Left lung (tissue), 10 donors: ENCODE measurements around the gene DLGAP1. TPM values are rescaled to one million over a fixed set of nuclear protein-coding genes. Genes with fewer than 3 reads are reported as not detected.

Source experiments
- ATAC-seq: fragments of 200-7000 bp; cut with Tn5 transposase; one replicate; pipeline ENCODE4 v1.9.1; 2020; ENCODE audit warnings: moderate library complexity
- DNase-seq, 4 donors: peaks; one replicate each; pipeline ENCODE4 v3.0.0-alpha.2; 2013 to 2020
- H3K27ac ChIP-seq, 2 donors: fragments of 200-600 bp; sonication (generic) in 1 of 2; one replicate each; pipeline versions ENCODE4 v1.5.0 to v1.8.0; 2020 to 2021
- H3K27me3 ChIP-seq, 2 donors: fragments of 200-600 bp; sonication (generic) in 1 of 2; one replicate each; pipeline versions ENCODE4 v1.5.0 to v1.8.0; 2020 to 2021
- H3K36me3 ChIP-seq, 2 donors: fragments of 200-600 bp; sonication (generic) in 1 of 2; one replicate each; pipeline versions ENCODE4 v1.5.0 to v1.8.0; 2020 to 2021
- H3K4me1 ChIP-seq, 2 donors: fragments of 200-600 bp; one replicate each; pipeline ENCODE4 v1.8.0; 2021
- H3K4me3 ChIP-seq, 2 donors: fragments of 200-600 bp; sonication (generic) in 1 of 2; one replicate each; pipeline versions ENCODE4 v1.5.0 to v1.8.0; 2020 to 2021; ENCODE audit warnings: mild to moderate bottlenecking in 1 of 2
- H3K9me3 ChIP-seq, 2 donors: fragments of 200-600 bp; sonication (generic) in 1 of 2; one replicate each; pipeline versions ENCODE4 v1.5.0 to v1.8.0; 2020 to 2021
- intact Hi-C, 2 donors: fragments of 100-400 bp; cut with DNase I; formaldehyde crosslinking; loops; one replicate each; pipeline versions ENCODE4 v1.11.2 to v1.14.2; 2022
- polyA plus RNA-seq, 6 donors: library from polyadenylated mRNA; unstranded; fragments of 120-200 nt; gene quantifications; one replicate each; pipeline ENCODE4 v1.2.1, GENCODE V29; 2013; ENCODE audit not compliant: insufficient read length in 6 of 6
- total RNA-seq, 2 donors: library from RNA; stranded (reverse); fragmentation: NEBNext Ultra II Directional; extraction: Animal tissue kit (Norgen Biotek cat#: 25700); gene quantifications; one replicate each; pipeline ENCODE4 v1.2.1, GENCODE V29; 2021
- TF ChIP-seq, protein P1 (sequence below), 2 donors: fragments of 200-600 bp; sonication (generic) in 1 of 2; IDR thresholded peaks; one replicate each; pipeline versions ENCODE4 v1.5.0 to v1.8.0; 2021; ENCODE audit warnings: antibody characterized with exemption in 2 of 2
- donor health status: DM: no; HTN: yes; CAD: no.
- donor health status: DM: no; HTN: no; CAD: no.

Gene DLGAP1
- total and polyA plus RNA-seq, 8 donors: 1.6 to 4.0 (median 2.1) TPM

DNA sequence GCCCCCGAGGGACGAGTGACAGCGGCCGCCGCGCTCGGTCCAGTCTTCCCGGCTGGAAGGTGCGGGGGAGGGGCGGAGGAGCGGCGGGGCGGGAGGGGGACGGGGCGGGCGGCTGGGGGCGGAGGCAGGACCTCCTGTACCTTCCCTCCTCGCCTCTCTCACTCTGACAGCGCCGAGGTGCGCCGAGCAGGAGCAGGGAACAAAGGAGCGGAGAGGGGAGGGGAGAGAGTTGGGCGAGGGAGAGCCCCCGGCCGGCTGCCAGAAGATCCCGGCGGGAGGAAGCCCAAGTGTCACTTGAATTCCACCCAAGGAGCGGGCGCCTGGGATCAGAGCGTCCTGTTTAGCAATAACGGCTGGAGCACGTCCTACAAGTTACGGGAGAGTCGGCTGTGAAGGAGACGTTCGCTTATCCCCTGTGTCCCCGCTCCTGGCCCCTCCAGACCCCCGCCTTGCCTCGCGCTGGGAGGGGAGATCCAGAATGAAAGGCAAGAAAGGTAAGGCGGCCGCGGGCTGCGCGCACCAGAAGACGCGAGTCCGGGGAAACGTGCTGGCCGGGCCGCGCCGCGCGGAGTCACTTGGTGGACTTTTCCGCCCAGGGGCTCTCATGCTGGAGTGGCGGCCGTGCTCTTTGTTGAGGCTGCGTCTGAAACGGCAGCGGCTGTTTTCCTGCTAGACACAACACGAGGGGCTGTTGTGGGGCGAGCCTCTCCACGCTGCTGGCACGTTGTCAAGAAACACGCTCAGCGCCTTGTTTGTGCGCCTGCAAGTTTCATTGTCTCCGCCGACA, 1004.9 kb downstream of the DLGAP1 start, which contains the start of gene TGIF1:
Gene TGIF1, plus strand, starts transcription at position 161 of the 787 bp plus-strand sequence. Its CDS starts 318 bp downstream, at position 479.
- no peaks in the 10 kb centered on the region for H3K27me3 ChIP-seq
- H3K4me3 ChIP-seq: peak within 1 kb of the TSS; percentile 72 to 87
- ATAC-seq: peak; percentile 46
- no peaks in the 10 kb centered on the region for H3K36me3 ChIP-seq
- peak within 1 kb of the TSS; percentile 95 to 99 for H3K27ac ChIP-seq
- TF ChIP-seq, protein P1, sequence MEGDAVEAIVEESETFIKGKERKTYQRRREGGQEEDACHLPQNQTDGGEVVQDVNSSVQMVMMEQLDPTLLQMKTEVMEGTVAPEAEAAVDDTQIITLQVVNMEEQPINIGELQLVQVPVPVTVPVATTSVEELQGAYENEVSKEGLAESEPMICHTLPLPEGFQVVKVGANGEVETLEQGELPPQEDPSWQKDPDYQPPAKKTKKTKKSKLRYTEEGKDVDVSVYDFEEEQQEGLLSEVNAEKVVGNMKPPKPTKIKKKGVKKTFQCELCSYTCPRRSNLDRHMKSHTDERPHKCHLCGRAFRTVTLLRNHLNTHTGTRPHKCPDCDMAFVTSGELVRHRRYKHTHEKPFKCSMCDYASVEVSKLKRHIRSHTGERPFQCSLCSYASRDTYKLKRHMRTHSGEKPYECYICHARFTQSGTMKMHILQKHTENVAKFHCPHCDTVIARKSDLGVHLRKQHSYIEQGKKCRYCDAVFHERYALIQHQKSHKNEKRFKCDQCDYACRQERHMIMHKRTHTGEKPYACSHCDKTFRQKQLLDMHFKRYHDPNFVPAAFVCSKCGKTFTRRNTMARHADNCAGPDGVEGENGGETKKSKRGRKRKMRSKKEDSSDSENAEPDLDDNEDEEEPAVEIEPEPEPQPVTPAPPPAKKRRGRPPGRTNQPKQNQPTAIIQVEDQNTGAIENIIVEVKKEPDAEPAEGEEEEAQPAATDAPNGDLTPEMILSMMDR (IDR thresholded peaks at IDR 0.05): no peak
- peaks cover 29 to 49% of the 10 kb centered on the region in 2 donors for H3K4me1 ChIP-seq
- intact Hi-C loops: loop anchor here in 1 of 2 donors (5.0 to 10.0 kb wide), 2 partner anchors 142 to 165 kb away; no protein-coding TSS in a partner anchor
- no peaks in the 10 kb centered on the region for H3K9me3 ChIP-seq
- peak; percentile 84 to 93 (median 89) for DNase-seq

DNA sequence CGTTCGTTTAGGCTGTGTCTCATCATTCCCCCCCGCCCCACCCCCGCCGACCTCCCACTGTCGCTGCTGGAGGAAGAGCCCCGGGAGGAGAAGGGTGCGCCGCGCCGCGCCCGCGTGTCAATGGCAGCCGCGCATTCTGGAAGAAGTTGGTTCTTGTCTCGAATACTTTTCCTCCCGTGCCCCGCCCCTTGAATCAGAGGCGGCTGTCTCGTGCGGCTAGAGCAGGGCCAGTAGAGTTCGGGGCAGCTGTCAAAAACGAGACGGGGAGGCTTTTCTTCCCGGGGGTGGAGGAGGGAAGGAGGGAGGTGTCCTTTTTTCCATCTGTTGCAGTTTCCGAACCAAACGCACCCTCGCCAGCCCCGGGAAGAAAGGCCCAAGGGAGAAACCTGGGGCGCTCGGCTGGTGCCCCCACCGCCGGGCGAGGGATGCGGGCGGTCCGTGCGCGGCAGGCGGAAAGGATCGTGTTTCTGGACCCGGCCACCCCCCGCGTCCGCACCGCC, 1005.5 kb downstream of the DLGAP1 start:
- no peak for ATAC-seq
- Histone ChIP-seq H3K27ac (peak overlapping the region; percentile 95 to 99), H3K36me3 (no peaks in the 10 kb centered on the region), H3K4me1 (peaks cover 22 to 42% of the 10 kb centered on the region in 2 donors), H3K4me3 (peak overlapping the region; percentile 72 to 87), H3K9me3 (no peaks in the 10 kb centered on the region), H3K27me3 (no peaks in the 10 kb centered on the region)
- TF ChIP-seq, protein P1 (IDR thresholded peaks at IDR 0.05): no peak
- DNase-seq: peak in 2 of 4 donors; percentile 66 to 93
- intact Hi-C loops: loop anchor here in 1 of 2 donors (5.0 to 10.0 kb wide), 3 partner anchors 143 to 165 kb away; no protein-coding TSS in a partner anchor

DNA sequence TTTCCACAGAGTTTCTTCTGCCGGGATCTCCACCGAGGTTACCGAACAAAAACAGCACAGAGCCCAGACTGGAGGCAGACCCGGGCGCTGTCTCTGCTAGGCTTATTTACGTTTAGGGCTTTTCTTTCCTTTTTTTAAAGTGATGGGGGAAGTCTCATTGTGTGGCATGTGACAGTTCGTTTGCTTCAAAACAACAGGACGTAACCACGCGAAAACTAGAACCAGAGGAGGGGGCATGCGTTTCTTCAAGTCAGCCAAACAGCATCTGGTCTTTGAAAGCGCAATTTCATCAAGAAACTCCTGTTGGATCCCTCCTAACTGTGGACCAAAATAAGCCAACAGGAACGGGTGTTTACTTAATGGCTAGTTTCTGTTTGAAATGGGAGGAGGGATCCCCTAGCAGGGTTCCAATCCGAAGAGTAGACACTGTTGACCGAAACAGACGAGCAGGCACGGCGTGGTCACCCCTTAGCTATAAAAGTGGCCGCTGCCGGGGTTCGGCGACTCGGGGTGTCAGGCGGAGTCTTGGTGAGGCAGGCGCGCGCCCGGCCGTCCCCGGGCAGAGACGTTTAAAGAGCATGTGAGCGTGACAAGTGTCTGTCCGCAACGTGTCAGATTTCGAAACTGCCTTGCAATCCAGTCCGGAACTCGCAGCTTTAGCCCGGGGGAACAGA, 1006.1 kb downstream of the DLGAP1 start:
- DNase-seq: peak; percentile 84 to 95 (median 90)
- Histone ChIP-seq H3K4me1 (peaks cover 20 to 37% of the 10 kb centered on the region in 2 donors), H3K4me3 (peak overlapping the region; percentile 72 to 87), H3K27ac (peak overlapping the region; percentile 95 to 99), H3K27me3 (no peaks in the 10 kb centered on the region), H3K36me3 (no peaks in the 10 kb centered on the region), H3K9me3 (no peaks in the 10 kb centered on the region)
- intact Hi-C loops: loop anchor here in 1 of 2 donors (5.0 kb wide), 1 partner anchor 158 kb away; no protein-coding TSS in a partner anchor
- TF ChIP-seq, protein P1 (IDR thresholded peaks at IDR 0.05): no peak
- ATAC-seq: peak; percentile 29

DNA sequence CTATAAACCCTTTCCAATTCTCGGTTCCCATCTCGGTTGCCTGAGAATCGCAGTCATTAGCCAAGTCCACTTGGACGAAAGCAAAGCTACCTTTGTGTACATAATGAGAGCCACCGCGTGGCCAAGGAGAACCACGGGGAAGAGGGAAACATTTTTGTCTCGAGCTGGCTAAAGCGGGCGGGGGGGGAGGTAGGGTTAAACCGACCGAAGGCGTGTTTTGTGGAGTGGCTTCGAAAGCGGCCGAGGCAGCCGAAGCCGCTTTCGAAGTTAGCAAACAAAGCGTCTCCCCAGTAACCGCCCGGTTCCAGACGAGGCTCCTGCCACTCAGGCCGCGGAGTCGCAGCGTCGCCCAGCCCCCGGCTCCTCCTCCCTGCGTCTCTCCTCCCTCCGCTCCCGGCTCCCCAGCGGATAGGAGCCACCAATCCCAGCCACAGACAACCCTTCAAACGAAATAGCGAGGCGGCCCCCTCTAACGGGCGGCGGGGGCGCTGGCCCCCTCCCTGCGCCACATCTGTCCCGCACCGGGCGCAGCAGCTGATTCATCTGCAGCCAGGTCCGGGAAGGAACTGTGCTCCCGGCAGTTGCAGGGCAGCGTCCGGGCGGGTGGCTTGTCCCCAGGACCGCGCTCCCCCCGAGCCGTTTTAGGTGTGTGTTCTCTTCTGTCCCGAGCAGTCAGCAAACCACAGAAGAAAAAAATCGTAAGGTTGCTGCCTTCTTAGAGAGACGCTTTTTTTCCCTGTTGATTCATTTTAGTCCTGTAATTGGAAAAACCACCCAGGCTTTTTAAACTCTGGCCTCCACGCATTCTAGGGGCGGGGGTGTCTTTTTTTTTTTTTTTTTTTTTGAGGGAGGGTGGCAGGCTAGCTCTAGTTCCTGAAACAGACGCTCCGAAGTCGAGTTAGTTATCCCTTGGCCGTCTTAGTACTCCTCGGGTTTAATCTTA, 1006.9 kb downstream of the DLGAP1 start:
- ATAC-seq: peak; percentile 75
- DNase-seq: peak; percentile 96 to 99 (median 98)
- Histone ChIP-seq H3K4me3 (peak overlapping the region; percentile 72 to 87), H3K36me3 (no peaks in the 10 kb centered on the region), H3K9me3 (no peaks in the 10 kb centered on the region), H3K4me1 (peaks cover 16 to 32% of the 10 kb centered on the region in 2 donors), H3K27ac (peak overlapping the region; percentile 95 to 99), H3K27me3 (no peaks in the 10 kb centered on the region)
- intact Hi-C loops: loop anchor here in 1 of 2 donors (5.0 kb wide), 1 partner anchor 159 kb away; no protein-coding TSS in a partner anchor
- TF ChIP-seq, protein P1 (IDR thresholded peaks at IDR 0.05): no peak
